ENCODE results near the gene DDIT4. TPM values are rescaled to one million over a fixed set of nuclear protein-coding genes. Genes with fewer than 3 reads are reported as not detected.

The DDIT4 gene
- total and polyA plus RNA-seq, 2 of the 8 experiments (the other 6 are each of a cell fraction or from before 2014, with no cell fraction given): 47.4 to 108 TPM

DNA sequence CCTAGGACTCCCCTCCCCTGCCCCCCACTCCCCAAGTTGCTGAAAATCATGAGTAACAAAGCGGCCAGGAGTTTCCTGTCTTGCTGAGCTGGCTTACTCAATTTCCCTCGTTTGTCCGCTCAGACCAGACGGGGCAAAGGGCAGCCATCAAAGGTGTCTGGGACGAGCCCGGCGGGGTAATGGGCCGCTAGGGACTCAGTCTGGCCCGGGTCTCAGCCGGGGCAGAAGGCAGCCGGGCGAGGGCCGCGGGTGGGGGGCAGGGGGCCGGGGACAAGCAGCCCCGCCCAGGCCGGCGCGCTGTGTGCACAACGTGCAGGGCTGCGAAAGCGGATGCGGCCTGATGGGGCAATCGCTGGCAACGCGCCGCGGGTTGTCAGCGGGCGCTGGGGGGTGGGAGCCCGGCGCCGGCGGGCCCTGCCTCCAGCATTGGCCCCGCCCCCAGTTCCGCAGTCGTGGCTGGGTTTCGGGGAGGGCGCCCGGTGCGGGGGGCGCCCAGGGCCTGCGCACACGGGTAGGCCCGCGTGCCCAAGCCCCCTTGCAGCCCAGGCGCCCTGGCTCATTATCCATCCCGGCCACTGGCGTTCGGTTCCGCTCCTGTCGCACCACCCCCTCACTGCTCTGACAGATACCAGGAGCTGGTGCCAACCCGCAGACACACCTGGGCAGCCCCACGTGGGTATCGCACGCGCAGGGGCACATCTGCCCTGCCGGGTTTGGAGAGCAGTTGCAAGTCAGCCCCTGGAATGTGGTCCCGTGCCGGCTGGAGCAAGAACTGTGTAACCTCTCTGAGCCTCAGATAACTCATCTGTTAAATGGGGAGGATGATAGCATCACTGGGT lies 45.9 kb downstream of the DDIT4 start:
- DNase-seq (ENCODE audit: low read depth in 1 of 2, low spot score in 2 of 2) (peak in 1 of 2 experiments; percentile 83), FAIRE-seq (no peak)
- no peaks in the 10 kb centered on the region for H3K27me3 ChIP-seq (replicated peaks in 1 of 4; ENCODE audit: control insufficient read depth in 3 of 4, extremely low read depth in 1 of 4, insufficient read depth in 3 of 4, low read length in 3 of 4)
- peak overlapping the region; percentile 28; the same call in 1 of the 2 replicates for H2BK20ac ChIP-seq (ENCODE audit: low read length)
- no peak overlapping the region for H3K27ac ChIP-seq (ENCODE audit: low read depth, low read length)
- 0 out of 2 replicates have a peak overlapping the region, but pooled peaks have one; percentile 1 for H2BK15ac ChIP-seq (ENCODE audit: low read length)
- H2AK5ac ChIP-seq (ENCODE audit: low read depth, low read length): peak overlapping the region; percentile 79; the same call in 1 of the 2 replicates
- WGBS, 2 experiments (ENCODE audit: extremely low coverage in 1 of 2, insufficient coverage in 1 of 2, insufficient read length in 1 of 2, insufficient replicate concordance in 2 of 2, low coverage in 1 of 2, low lambda C conversion rate in 2 of 2, missing lambda C conversion rate in 1 of 2): 19% methylated on average over 33 of the region's 60 CpGs; no CpG with 5 or more reads in 1 of the 2 experiments
- no peaks in the 10 kb centered on the region; the same call in 1 of the 2 replicates for H3K23me2 ChIP-seq (ENCODE audit: low read depth, low read length)
- H3K79me1 ChIP-seq (ENCODE audit: low read depth, low read length): no peaks in the 10 kb centered on the region
- H2AFZ ChIP-seq (ENCODE audit: low read length): no peak overlapping the region
- peak overlapping the region; percentile 79 for H2BK120ac ChIP-seq (replicated peaks; ENCODE audit: low read depth, low read length)
- H3K18ac ChIP-seq (ENCODE audit: extremely low read depth, low read length): peak overlapping the region; percentile 63
- H2BK5ac ChIP-seq (ENCODE audit: low read depth, low read length): peak overlapping the region; percentile 97
- ChIA-PET CTCF (ENCODE audit: partially characterized antibody) (interaction anchor here (0.6 to 4.9 kb wide), 11 partner anchors 16 to 538 kb away, joined by 3 to 22 read pairs (median 3); partner anchors contain the start of gene DDIT4), POLR2A (ENCODE audit: partially characterized antibody) (interaction anchor here (1.3 to 39.2 kb wide), 14 partner anchors 8 to 356 kb away, joined by 3 to 895 read pairs (median 13); partner anchors contain the start of genes ANAPC16, ASCC1, CHST3 and DDIT4)
- peak overlapping the region; percentile 12 for H3K14ac ChIP-seq (ENCODE audit: insufficient read length)
- peak overlapping the region; percentile 14 to 55 (median 22); a peak in 5 of 8 replicates for H3K4me3 ChIP-seq (ENCODE audit: extremely low read depth in 1 of 4, insufficient read depth in 2 of 4, low read depth in 3 of 4, low read length in 4 of 4)
- H3K9me3 ChIP-seq (ENCODE audit: insufficient read depth in 2 of 2, low read depth in 1 of 2, low read length in 1 of 2): no peaks in the 10 kb centered on the region
- peaks cover 17 to 39% (median 26%) of the 10 kb centered on the region in 4 experiments for H3K4me1 ChIP-seq (replicated peaks in 1 of 4; ENCODE audit: control insufficient read depth in 3 of 4, insufficient read depth in 4 of 4, low read length in 3 of 4)
- peak overlapping the region; percentile 57 for H4K91ac ChIP-seq (replicated peaks; ENCODE audit: insufficient read length, low read length)
- H3K4ac ChIP-seq (replicated peaks; ENCODE audit: insufficient read length, low read depth, low read length): peak overlapping the region; percentile 76
- H3K36me3 ChIP-seq (ENCODE audit: control insufficient read depth in 2 of 4, insufficient read depth in 4 of 4, low read length in 3 of 4): no peaks in the 10 kb centered on the region
- H4K5ac ChIP-seq (ENCODE audit: insufficient read length, low read depth, low read length): peak overlapping the region; percentile 50
- H3K79me2 ChIP-seq (ENCODE audit: control insufficient read depth in 1 of 2, insufficient read depth in 2 of 2, low read length in 2 of 2): no peaks in the 10 kb centered on the region
- no peak overlapping the region for H3K56ac ChIP-seq (replicated peaks; ENCODE audit: insufficient read length, low read depth, low read length)
- no peak overlapping the region for H3K23ac ChIP-seq (ENCODE audit: insufficient read length)
- peak overlapping the region; percentile 14 to 35 (median 29); a peak in 4 of 7 replicates for H3K9ac ChIP-seq (replicated peaks in 1 of 4; ENCODE audit: extremely low read depth in 1 of 4, low read depth in 3 of 4, low read length in 3 of 4)
- peak overlapping the region; percentile 100 for H2BK12ac ChIP-seq (ENCODE audit: low read depth, low read length)
- H4K20me1 ChIP-seq (replicated peaks in 1 of 2; ENCODE audit: control insufficient read depth in 1 of 2, insufficient read depth in 2 of 2, low read length in 2 of 2): no peaks in the 10 kb centered on the region
- peak overlapping the region; percentile 97 for H4K8ac ChIP-seq (ENCODE audit: extremely low read depth, insufficient read depth, low read length)
- peak overlapping the region; percentile 47 to 58 for H3K4me2 ChIP-seq (ENCODE audit: insufficient read depth in 1 of 2, low read depth in 2 of 2, low read length in 2 of 2)
- TF ChIP-seq POU5F1 (IDR thresholded peaks at IDR 0.05; ENCODE audit: low read depth, low read length) (no peak), SIN3A (conservative IDR thresholded peaks at IDR 0.05 in 1 of 2, IDR thresholded peaks at IDR 0.05 in 1 of 2; ENCODE audit: low read depth in 1 of 2, low read length in 2 of 2) (peak in 1 of 2 experiments; percentile 38; a peak in 1 of 4 replicates), KDM1A (IDR thresholded peaks at IDR 0.05; ENCODE audit: borderline replicate concordance, low read length) (peak; percentile 63; the same call in 1 of the 2 replicates), HDAC2 (IDR thresholded peaks at IDR 0.05; ENCODE audit: borderline replicate concordance in 1 of 2, low read depth in 2 of 2, low read length in 2 of 2) (peak in 1 of 2 experiments; percentile 89; a peak in 1 of 4 replicates), FOSL1 (IDR thresholded peaks at IDR 0.05; ENCODE audit: insufficient read depth, low read depth, low read length) (no peak), ATF3 (IDR thresholded peaks at IDR 0.05; ENCODE audit: insufficient read depth, low read depth, low read length) (no peak)
- TF ChIP-seq, protein P1, sequence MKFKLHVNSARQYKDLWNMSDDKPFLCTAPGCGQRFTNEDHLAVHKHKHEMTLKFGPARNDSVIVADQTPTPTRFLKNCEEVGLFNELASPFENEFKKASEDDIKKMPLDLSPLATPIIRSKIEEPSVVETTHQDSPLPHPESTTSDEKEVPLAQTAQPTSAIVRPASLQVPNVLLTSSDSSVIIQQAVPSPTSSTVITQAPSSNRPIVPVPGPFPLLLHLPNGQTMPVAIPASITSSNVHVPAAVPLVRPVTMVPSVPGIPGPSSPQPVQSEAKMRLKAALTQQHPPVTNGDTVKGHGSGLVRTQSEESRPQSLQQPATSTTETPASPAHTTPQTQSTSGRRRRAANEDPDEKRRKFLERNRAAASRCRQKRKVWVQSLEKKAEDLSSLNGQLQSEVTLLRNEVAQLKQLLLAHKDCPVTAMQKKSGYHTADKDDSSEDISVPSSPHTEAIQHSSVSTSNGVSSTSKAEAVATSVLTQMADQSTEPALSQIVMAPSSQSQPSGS (IDR thresholded peaks at IDR 0.05; ENCODE audit: low read length): no peak

Measured in H1 (cell line).